HCT116 (cell line): ENCODE results near the gene ANXA2.

Experiments used
- CTCF ChIP-seq, 3 experiments: fragments of 200-600 bp in 1 of 3; sonication (generic) in 1 of 3; IDR thresholded peaks in 2 of 3; conservative IDR thresholded peaks in 1 of 3; 2 replicates each; pipeline ENCODE4 v1.5.1; 2012 to 2017; ENCODE audit warnings: low read depth in 2 of 3, low read length in 2 of 3, antibody characterized with exemption in 1 of 3, borderline replicate concordance in 1 of 3, control low read depth in 1 of 3, mild to moderate bottlenecking in 1 of 3, mixed read lengths in 1 of 3, mixed run types in 1 of 3, moderate library complexity in 1 of 3; ENCODE audit not compliant: insufficient read depth in 1 of 3
- EGR1 ChIP-seq: IDR thresholded peaks from 2 replicates; pipeline ENCODE4 v1.6.1; 2012; ENCODE audit warnings: low read depth
- EZH2 ChIP-seq: fragments of 200-600 bp; sonication (generic); IDR thresholded peaks from 2 replicates; pipeline ENCODE4 v1.6.1; 2017; ENCODE audit warnings: antibody characterized with exemption, mixed run types
- EZH2phosphoT487 ChIP-seq: fragments of 200-600 bp; IDR thresholded peaks from 2 replicates; pipeline ENCODE4 v1.6.1; 2018; ENCODE audit warnings: antibody characterized with exemption, borderline replicate concordance
- FOSL1 ChIP-seq: IDR thresholded peaks from 2 replicates; pipeline ENCODE4 v1.6.1; 2012; ENCODE audit warnings: low read depth
- MAX ChIP-seq: IDR thresholded peaks from 2 replicates; pipeline ENCODE4 v1.6.1; 2012
- POLR2A ChIP-seq: IDR thresholded peaks from 2 replicates; pipeline ENCODE4 v1.7.0; 2011; ENCODE audit warnings: borderline replicate concordance; ENCODE audit not compliant: insufficient read depth, insufficient read length; ENCODE audit errors: extremely low read depth
- POLR2AphosphoS5 ChIP-seq: IDR thresholded peaks from 2 replicates; pipeline ENCODE4 v1.6.1; 2011; ENCODE audit warnings: mild to moderate bottlenecking, low read depth, low read length, moderate library complexity
- SIN3A ChIP-seq: IDR thresholded peaks from 2 replicates; pipeline ENCODE4 v1.6.1; 2012; ENCODE audit warnings: low read depth
- SRF ChIP-seq: IDR thresholded peaks from 2 replicates; pipeline ENCODE4 v1.6.1; 2012; ENCODE audit warnings: low read depth
- ZBTB33 ChIP-seq: IDR thresholded peaks from 2 replicates; pipeline ENCODE4 v1.6.1; 2011; ENCODE audit warnings: mild to moderate bottlenecking, low read length, moderate library complexity; ENCODE audit not compliant: insufficient replicate concordance; ENCODE audit errors: extremely low read depth
- ZNF274 ChIP-seq: fragments of 200-500 bp; sonication (Bioruptor generic); IDR thresholded peaks from 2 replicates; pipeline ENCODE4 v1.6.1; 2014; ENCODE audit warnings: mild to moderate bottlenecking, low read depth, low read length, inconsistent platforms

GRCh38 chr15:60390231-60390630, 7.6 kb downstream of the ANXA2 start:
- no peak for TF ChIP-seq CTCF (IDR thresholded peaks at IDR 0.05 in 2 of 3, conservative IDR thresholded peaks at IDR 0.05 in 1 of 3; ENCODE audit: borderline replicate concordance in 1 of 3, insufficient read depth in 1 of 3, low read depth in 2 of 3, low read length in 2 of 3)
- TF ChIP-seq POLR2A, result no peak
- TF ChIP-seq ZNF274, result no peak
- no peak for TF ChIP-seq EZH2
- TF ChIP-seq SIN3A, result no peak
- TF ChIP-seq POLR2AphosphoS5, result no peak
- no peak for TF ChIP-seq FOSL1
- no peak for TF ChIP-seq MAX
- no peak for TF ChIP-seq SRF
- TF ChIP-seq EGR1, result no peak
- no peak for TF ChIP-seq EZH2phosphoT487
- TF ChIP-seq ZBTB33, result no peak
